ENCODE results near the gene LXN. TPM values are rescaled to one million over a fixed set of nuclear protein-coding genes. Genes with fewer than 3 reads are reported as not detected.
A peak's percentile ranks its signal among the peaks of the same experiment; 100 is the strongest.

LXN gene
- total RNA-seq, 4 donors from 2014 or later = 6.9 to 13.7 (median 10.3) TPM

DNA sequence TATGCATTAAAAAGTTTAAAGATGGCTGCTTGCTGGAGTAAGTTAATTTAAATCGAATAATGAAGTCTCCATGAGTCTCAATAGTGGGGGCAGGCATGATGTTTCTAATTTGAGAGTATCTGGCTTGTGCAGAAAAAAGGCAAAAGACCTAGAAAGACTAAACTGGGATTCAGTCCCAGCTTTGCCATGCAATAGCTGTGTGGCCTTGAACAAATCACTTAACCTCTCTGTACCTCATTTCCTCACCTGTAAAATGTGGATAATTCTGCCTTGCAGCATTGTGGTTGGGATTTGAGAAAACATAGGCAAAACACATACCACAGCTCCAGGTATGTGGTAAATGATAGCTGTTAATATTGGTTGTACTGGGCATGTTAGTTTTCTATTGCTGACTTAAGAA, 8.6 kb downstream of the LXN start:
- TF ChIP-seq, protein P1, sequence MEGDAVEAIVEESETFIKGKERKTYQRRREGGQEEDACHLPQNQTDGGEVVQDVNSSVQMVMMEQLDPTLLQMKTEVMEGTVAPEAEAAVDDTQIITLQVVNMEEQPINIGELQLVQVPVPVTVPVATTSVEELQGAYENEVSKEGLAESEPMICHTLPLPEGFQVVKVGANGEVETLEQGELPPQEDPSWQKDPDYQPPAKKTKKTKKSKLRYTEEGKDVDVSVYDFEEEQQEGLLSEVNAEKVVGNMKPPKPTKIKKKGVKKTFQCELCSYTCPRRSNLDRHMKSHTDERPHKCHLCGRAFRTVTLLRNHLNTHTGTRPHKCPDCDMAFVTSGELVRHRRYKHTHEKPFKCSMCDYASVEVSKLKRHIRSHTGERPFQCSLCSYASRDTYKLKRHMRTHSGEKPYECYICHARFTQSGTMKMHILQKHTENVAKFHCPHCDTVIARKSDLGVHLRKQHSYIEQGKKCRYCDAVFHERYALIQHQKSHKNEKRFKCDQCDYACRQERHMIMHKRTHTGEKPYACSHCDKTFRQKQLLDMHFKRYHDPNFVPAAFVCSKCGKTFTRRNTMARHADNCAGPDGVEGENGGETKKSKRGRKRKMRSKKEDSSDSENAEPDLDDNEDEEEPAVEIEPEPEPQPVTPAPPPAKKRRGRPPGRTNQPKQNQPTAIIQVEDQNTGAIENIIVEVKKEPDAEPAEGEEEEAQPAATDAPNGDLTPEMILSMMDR (IDR thresholded peaks at IDR 0.05) = no peak
- TF ChIP-seq POLR2A (IDR thresholded peaks at IDR 0.05) = no peak
- intact Hi-C loops (cut with DNase I; ENCODE audit: low total_unique reads) = no loop called here
- WGBS, 2 donors = 95 to 97% methylated on average over 1 of the region's 1 CpG
- DNase-seq (ENCODE audit: low spot score in 2 of 2) = no peak
- no peak overlapping the region for H3K4me3 ChIP-seq (ENCODE audit: low read depth, poor library complexity, severe bottlenecking)

DNA sequence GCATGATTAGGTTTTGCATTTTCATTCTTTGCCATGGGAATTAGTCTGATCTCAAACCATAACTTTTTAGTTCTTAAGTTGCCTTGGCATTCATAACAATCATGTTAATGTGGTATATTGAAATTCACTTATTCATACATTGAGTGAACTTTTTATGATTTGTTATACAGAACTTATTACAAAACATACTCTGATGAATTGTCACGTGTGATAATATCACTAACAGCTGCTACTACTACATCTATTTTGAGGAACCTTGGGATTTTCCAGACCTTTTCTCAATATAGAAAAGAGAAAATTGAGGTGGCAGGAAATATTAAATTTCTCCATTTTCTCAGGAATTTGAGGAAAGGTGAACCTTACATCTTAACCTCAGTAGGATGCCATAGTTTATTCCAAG, 9.2 kb downstream of the LXN start:
- H3K4me3 ChIP-seq (ENCODE audit: low read depth, poor library complexity, severe bottlenecking) = no peak overlapping the region
- intact Hi-C loops (cut with DNase I; ENCODE audit: low total_unique reads) = no loop called here
- DNase-seq (ENCODE audit: low spot score in 2 of 2) = no peak
- TF ChIP-seq POLR2A (IDR thresholded peaks at IDR 0.05) = no peak
- TF ChIP-seq, protein P1 (IDR thresholded peaks at IDR 0.05) = no peak
- 87 to 89% methylated on average over 1 of the region's 1 CpG for WGBS, 2 donors

DNA sequence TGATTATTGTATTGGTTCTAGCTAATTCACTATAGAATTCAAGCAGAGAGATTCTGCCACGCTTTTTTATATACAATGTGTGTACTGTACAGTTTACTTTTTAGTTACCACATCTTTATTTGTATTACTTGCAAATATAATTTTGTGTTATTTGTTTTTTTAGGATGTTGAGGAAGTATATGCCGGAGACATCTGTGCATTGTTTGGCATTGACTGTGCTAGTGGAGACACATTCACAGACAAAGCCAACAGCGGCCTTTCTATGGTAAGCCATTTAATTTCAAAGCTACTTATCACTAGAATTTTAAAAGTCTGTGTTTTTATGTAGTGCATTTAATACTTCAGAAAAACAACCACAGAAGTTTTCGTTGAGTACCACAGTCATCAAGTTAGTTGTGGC, 11.7 kb downstream of the LXN start:
- no peak for DNase-seq (ENCODE audit: low spot score in 2 of 2)
- H3K4me3 ChIP-seq (ENCODE audit: low read depth, poor library complexity, severe bottlenecking) = no peak overlapping the region
- WGBS, 2 donors = 86 to 92% methylated on average over 4 of the region's 4 CpGs
- TF ChIP-seq POLR2A (IDR thresholded peaks at IDR 0.05) = no peak
- TF ChIP-seq, protein P1 (IDR thresholded peaks at IDR 0.05) = no peak
- intact Hi-C loops (cut with DNase I; ENCODE audit: low total_unique reads) = no loop called here

DNA sequence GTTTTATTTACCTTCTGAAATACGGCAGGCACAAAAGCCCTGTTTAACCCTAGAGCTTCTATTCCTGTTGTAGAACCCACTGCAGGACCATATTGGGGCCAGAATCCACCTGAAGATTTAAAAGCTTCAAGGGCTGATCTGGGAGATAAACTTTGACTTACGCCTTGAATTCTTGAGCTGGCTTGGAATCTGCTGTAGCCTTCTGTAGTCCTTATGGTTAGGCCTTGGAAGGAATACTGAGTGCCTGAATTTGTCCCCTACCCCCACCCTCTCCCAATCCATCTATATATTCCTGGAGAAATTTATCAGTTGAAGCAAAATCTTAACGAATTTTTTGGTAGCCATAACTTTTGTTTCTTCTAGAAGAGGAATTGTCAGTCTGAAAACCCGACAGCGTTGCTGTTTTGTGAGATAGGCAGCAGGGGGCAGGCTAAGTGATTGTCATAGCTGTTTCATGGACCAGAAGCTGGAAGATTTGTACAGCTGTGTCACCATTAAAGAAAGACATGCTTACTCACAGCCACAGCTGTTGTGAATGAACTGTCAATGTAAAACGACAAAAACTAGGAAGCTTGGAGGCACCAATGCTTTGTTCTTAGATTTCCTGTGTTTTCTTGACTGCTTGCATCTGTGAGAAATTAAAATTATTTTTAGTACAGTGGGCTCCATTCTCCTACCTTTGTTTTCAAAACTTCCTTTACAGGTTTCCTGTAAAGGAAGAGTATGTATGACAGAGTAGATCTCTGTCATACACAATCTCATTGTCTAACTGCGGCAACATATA, 12.8 kb downstream of the LXN start:
- 54 to 55% methylated on average over 7 of the region's 7 CpGs for WGBS, 2 donors
- no peak for TF ChIP-seq POLR2A (IDR thresholded peaks at IDR 0.05)
- DNase-seq (ENCODE audit: low spot score in 2 of 2) = peak in 1 of 2 donors; percentile 56
- no peak overlapping the region for H3K4me3 ChIP-seq (ENCODE audit: low read depth, poor library complexity, severe bottlenecking)
- intact Hi-C loops (cut with DNase I; ENCODE audit: low total_unique reads) = no loop called here

- WGBS, 2 donors = 91 to 92% methylated on average over 7 of the region's 7 CpGs
- H3K4me3 ChIP-seq (ENCODE audit: low read depth, poor library complexity, severe bottlenecking) = no peak overlapping the region
- intact Hi-C loops (cut with DNase I; ENCODE audit: low total_unique reads) = no loop called here
- no peak for DNase-seq (ENCODE audit: low spot score in 2 of 2)
- TF ChIP-seq, protein P1 (IDR thresholded peaks at IDR 0.05) = no peak
- TF ChIP-seq POLR2A (IDR thresholded peaks at IDR 0.05) = no peak
These were observed 13.6 kb downstream of the LXN start for GRCh38 chr3:158658889-158659288.

DNA sequence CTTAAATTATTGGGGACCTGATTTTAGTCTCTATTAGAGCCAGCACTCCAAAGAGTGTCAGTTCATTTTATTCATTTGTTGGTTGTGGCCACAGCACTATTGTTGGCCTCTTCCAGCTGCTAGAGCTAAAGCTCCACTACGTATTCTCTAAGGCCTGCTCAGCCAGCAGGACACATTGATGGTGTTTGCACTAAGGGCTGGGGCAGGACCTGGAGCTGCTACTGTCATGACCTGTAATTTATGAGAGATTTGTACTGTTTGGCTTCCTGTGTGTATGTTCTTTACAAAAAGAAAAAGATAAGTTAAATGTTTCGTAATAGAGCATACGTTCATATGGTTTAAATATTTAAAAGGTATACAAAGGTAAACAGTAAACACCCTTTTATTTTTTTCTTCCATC, 20.0 kb downstream of the LXN start:
- TF ChIP-seq, protein P1 (IDR thresholded peaks at IDR 0.05) = no peak
- no peak for TF ChIP-seq POLR2A (IDR thresholded peaks at IDR 0.05)
- 83 to 90% methylated on average over 3 of the region's 3 CpGs for WGBS, 2 donors
- DNase-seq (ENCODE audit: low spot score in 2 of 2) = no peak
- intact Hi-C loops (cut with DNase I; ENCODE audit: low total_unique reads) = no loop called here
- H3K4me3 ChIP-seq (ENCODE audit: low read depth, poor library complexity, severe bottlenecking) = no peak overlapping the region
